ENCODE measurements around the gene NUDC.

GRCh38 chr1:26950602-26951001 is 29.1 kb downstream of the NUDC start:
- TF ChIP-seq PBX3 (IDR thresholded peaks at IDR 0.05): no peak
- TF ChIP-seq GATA2 (CRISPR knock-in tag; IDR thresholded peaks at IDR 0.05): no peak
- TF ChIP-seq EP300 (IDR thresholded peaks at IDR 0.05; ENCODE audit: borderline replicate concordance in 1 of 2, low read depth in 1 of 2, low read length in 1 of 2): no peak
- TF ChIP-seq, protein P1, sequence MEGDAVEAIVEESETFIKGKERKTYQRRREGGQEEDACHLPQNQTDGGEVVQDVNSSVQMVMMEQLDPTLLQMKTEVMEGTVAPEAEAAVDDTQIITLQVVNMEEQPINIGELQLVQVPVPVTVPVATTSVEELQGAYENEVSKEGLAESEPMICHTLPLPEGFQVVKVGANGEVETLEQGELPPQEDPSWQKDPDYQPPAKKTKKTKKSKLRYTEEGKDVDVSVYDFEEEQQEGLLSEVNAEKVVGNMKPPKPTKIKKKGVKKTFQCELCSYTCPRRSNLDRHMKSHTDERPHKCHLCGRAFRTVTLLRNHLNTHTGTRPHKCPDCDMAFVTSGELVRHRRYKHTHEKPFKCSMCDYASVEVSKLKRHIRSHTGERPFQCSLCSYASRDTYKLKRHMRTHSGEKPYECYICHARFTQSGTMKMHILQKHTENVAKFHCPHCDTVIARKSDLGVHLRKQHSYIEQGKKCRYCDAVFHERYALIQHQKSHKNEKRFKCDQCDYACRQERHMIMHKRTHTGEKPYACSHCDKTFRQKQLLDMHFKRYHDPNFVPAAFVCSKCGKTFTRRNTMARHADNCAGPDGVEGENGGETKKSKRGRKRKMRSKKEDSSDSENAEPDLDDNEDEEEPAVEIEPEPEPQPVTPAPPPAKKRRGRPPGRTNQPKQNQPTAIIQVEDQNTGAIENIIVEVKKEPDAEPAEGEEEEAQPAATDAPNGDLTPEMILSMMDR (IDR thresholded peaks at IDR 0.05): no peak
- TF ChIP-seq TCF12 (IDR thresholded peaks at IDR 0.05): no peak
- TF ChIP-seq GABPA (IDR thresholded peaks at IDR 0.05; ENCODE audit: low read depth): no peak

All from SK-N-SH (cell line).